ENCODE data around the gene EPHB3. TPM values are rescaled to one million over a fixed set of nuclear protein-coding genes. Genes with fewer than 3 reads are reported as not detected.

The EPHB3 gene
- 0.15 to 0.21 TPM (median 0.20 TPM) in 5 replicates for total RNA-seq (2022; extraction: Qiagen RNA extraction)

GRCh38 chr3:184561061-184561912 is at the start of gene EPHB3:
EPHB3 (plus strand) TSS chr3:184561785; CDS start chr3:184562236, 451 bp downstream.

Other genes starting within 250 kb of the EPHB3 start
- 248 to 307 TPM (median 264 TPM) in 5 replicates for gene EIF4G1, start 247.2 kb upstream of the EPHB3 start, total RNA-seq (2022; extraction: Qiagen RNA extraction)
- gene FAM131A, start 224.2 kb upstream of the EPHB3 start, total RNA-seq (2022; extraction: Qiagen RNA extraction), result 9.8 to 12.5 TPM (median 11.2 TPM) in 5 replicates
- gene CLCN2, start 200.2 kb upstream of the EPHB3 start, total RNA-seq (2022; extraction: Qiagen RNA extraction), result 4.2 to 5.7 TPM (median 5.1 TPM) in 5 replicates
- gene POLR2H, start 200.1 kb upstream of the EPHB3 start, total RNA-seq (2022; extraction: Qiagen RNA extraction), result 65.8 to 77.6 TPM (median 71.5 TPM) in 5 replicates
- gene THPO, start 183.6 kb upstream of the EPHB3 start, total RNA-seq (2022; extraction: Qiagen RNA extraction), result 0.11 to 0.12 TPM in 2 of 5 replicates, not detected in the others
- 0.14 to 0.35 TPM (median 0.24 TPM) in 5 replicates for gene CHRD, start 181.7 kb upstream of the EPHB3 start, total RNA-seq (2022; extraction: Qiagen RNA extraction)
- gene MAGEF1, start 150.3 kb downstream of the EPHB3 start, total RNA-seq (2022; extraction: Qiagen RNA extraction), result 24.3 to 29.7 TPM (median 28.6 TPM) in 5 replicates

All from A549 treated with Hydrocortisone at 1 μM for 4 hours (cell line).